HepG2 (cell line): ENCODE data around the gene TADA2B. TPM values are rescaled to one million over a fixed set of nuclear protein-coding genes. Genes with fewer than 3 reads are reported as not detected.

ENCODE experiments used
- ASH2L ChIP-seq: fragments of 300-600, 200-600 bp; sonication (generic); IDR thresholded peaks from 2 replicates; pipeline ENCODE4 v1.7.0; 2017; ENCODE audit warnings: low read depth, mild to moderate bottlenecking, moderate library complexity, mixed read lengths, low read length; ENCODE audit not compliant: insufficient read length
- EHMT2 ChIP-seq: fragments of 200-600 bp; sonication (generic); IDR thresholded peaks from 2 replicates; pipeline ENCODE4 v1.7.0; 2017; ENCODE audit warnings: antibody characterized with exemption, low read depth, low read length, borderline replicate concordance
- FOXJ3 ChIP-seq: sonication (generic); formaldehyde crosslinking; IDR thresholded peaks from 2 replicates; pipeline ENCODE4 v1.4.0; 2020; ENCODE audit warnings: missing genetic modification reagents, mild to moderate bottlenecking, borderline replicate concordance
- FOXP1 ChIP-seq, 2 experiments: fragments of 450-650 bp in 1 of 2; IDR thresholded peaks; 2 replicates each; pipeline ENCODE4 v1.6.1; 2017 to 2018; ENCODE audit warnings: antibody characterized with exemption in 1 of 2
- HHEX ChIP-seq: IDR thresholded peaks from 2 replicates; pipeline ENCODE4 v1.6.1; 2016; ENCODE audit warnings: control low read depth
- NFE2L2 ChIP-seq: fragments of 150-350 bp; IDR thresholded peaks from 2 replicates; pipeline ENCODE4 v1.6.1; 2014; ENCODE audit warnings: low read length
- PHF8 ChIP-seq: sonication (generic); formaldehyde crosslinking; IDR thresholded peaks from 2 replicates; pipeline ENCODE4 v1.5.0; 2020; ENCODE audit warnings: missing genetic modification reagents
- REXO4 ChIP-seq: sonication (generic); formaldehyde crosslinking; IDR thresholded peaks from 2 replicates; pipeline ENCODE4 v1.8.0; 2022; ENCODE audit warnings: missing genetic modification reagents, mild to moderate bottlenecking, borderline replicate concordance
- TARDBP ChIP-seq: sonication (generic); formaldehyde crosslinking; IDR thresholded peaks from 2 replicates; pipeline ENCODE4 v1.8.0; 2022; ENCODE audit warnings: mild to moderate bottlenecking, missing genetic modification reagents
- TCF7L2 ChIP-seq: IDR thresholded peaks from 2 replicates; pipeline ENCODE4 v1.6.1; 2011; ENCODE audit warnings: mild to moderate bottlenecking, low read depth, low read length, moderate library complexity
- TEAD3 ChIP-seq: optimal IDR thresholded peaks from 2 replicates; pipeline ENCODE3; 2016; ENCODE audit warnings: borderline replicate concordance
- THAP11 ChIP-seq: IDR thresholded peaks from 2 replicates; pipeline ENCODE4 v1.6.1; 2016; ENCODE audit warnings: missing biosample characterization, missing genetic modification reagents
- ZNF10 ChIP-seq: sonication (generic); formaldehyde crosslinking; IDR thresholded peaks from 2 replicates; pipeline ENCODE4 v1.4.0; 2020; ENCODE audit warnings: mild to moderate bottlenecking, low read depth, missing genetic modification reagents, borderline replicate concordance
- ZNF343 ChIP-seq: sonication (generic); formaldehyde crosslinking; IDR thresholded peaks from 2 replicates; pipeline ENCODE4 v1.4.0; 2020; ENCODE audit warnings: mild to moderate bottlenecking, missing genetic modification reagents
- ZNF557 ChIP-seq: sonication (generic); formaldehyde crosslinking; IDR thresholded peaks from 2 replicates; pipeline ENCODE4 v1.4.0; 2020; ENCODE audit warnings: missing genetic modification reagents
- ZNF703 ChIP-seq: sonication (generic); formaldehyde crosslinking; IDR thresholded peaks from 2 replicates; pipeline ENCODE4 v1.5.1; 2020; ENCODE audit warnings: missing genetic modification reagents, mild to moderate bottlenecking, moderate library complexity, borderline replicate concordance
- polyA plus RNA-seq, 8 experiments: library from polyadenylated mRNA; depleted of rRNA in 3 of 8; stranded (reverse) in 7 of 8; unstranded in 1 of 8; fragments of >200 nt; fragmentation: Illumina TruSeq in 4 of 8; extraction: Trizol in 4 of 8; gene quantifications; 2 replicates each; pipeline versions ENCODE4 v1.2.1 to v1.2.3, GENCODE V29; 2011 to 2016; ENCODE audit warnings: low read depth in 4 of 8, missing spikeins in 1 of 8, mixed read lengths in 1 of 8; ENCODE audit not compliant: insufficient read depth in 1 of 8
- total RNA-seq, 5 experiments: library from RNA; depleted of rRNA; stranded (reverse); fragments of >200 nt; fragmentation: Illumina TruSeq; extraction: Trizol; gene quantifications; 2 replicates each; pipeline ENCODE4 v1.2.3, GENCODE V29; 2016; ENCODE audit warnings: low read depth in 1 of 5
- TF ChIP-seq, protein P1 (sequence below): sonication (generic); formaldehyde crosslinking; IDR thresholded peaks from 2 replicates; pipeline ENCODE4 v1.8.0; 2022; ENCODE audit warnings: missing genetic modification reagents, low read depth, mild to moderate bottlenecking, borderline replicate concordance
- TF ChIP-seq, protein P2 (sequence below): sonication (generic); formaldehyde crosslinking; IDR thresholded peaks from 2 replicates; pipeline ENCODE4 v1.9.0; 2021; ENCODE audit warnings: missing genetic modification reagents, borderline replicate concordance
- TF ChIP-seq, protein P3 (sequence below): sonication (generic); formaldehyde crosslinking; IDR thresholded peaks from 2 replicates; pipeline ENCODE4 v1.5.0; 2020; ENCODE audit warnings: mild to moderate bottlenecking, missing genetic modification reagents, moderate library complexity
- TF ChIP-seq, protein P4 (sequence below): sonication (generic); formaldehyde crosslinking; IDR thresholded peaks from 2 replicates; pipeline ENCODE4 v1.5.0; 2020; ENCODE audit warnings: missing genetic modification reagents
- TF ChIP-seq, protein P5 (sequence below): sonication (generic); formaldehyde crosslinking; IDR thresholded peaks from 2 replicates; pipeline ENCODE4 v1.4.0; 2020; ENCODE audit warnings: mild to moderate bottlenecking, missing genetic modification reagents
- TF ChIP-seq, protein P6 (sequence below): sonication (generic); formaldehyde crosslinking; IDR thresholded peaks from 2 replicates; pipeline ENCODE4 v1.8.0; 2022; ENCODE audit warnings: low read depth, missing genetic modification reagents
- TF ChIP-seq, protein P7 (sequence below): sonication (generic); formaldehyde crosslinking; IDR thresholded peaks from 2 replicates; pipeline ENCODE4 v1.4.0; 2020; ENCODE audit warnings: missing genetic modification reagents

The TADA2B gene
- total and polyA plus RNA-seq, 2 of the 13 experiments (the other 11 are each of a cell fraction or from before 2014, with no cell fraction given), result 4.6 to 8.9 TPM

DNA sequence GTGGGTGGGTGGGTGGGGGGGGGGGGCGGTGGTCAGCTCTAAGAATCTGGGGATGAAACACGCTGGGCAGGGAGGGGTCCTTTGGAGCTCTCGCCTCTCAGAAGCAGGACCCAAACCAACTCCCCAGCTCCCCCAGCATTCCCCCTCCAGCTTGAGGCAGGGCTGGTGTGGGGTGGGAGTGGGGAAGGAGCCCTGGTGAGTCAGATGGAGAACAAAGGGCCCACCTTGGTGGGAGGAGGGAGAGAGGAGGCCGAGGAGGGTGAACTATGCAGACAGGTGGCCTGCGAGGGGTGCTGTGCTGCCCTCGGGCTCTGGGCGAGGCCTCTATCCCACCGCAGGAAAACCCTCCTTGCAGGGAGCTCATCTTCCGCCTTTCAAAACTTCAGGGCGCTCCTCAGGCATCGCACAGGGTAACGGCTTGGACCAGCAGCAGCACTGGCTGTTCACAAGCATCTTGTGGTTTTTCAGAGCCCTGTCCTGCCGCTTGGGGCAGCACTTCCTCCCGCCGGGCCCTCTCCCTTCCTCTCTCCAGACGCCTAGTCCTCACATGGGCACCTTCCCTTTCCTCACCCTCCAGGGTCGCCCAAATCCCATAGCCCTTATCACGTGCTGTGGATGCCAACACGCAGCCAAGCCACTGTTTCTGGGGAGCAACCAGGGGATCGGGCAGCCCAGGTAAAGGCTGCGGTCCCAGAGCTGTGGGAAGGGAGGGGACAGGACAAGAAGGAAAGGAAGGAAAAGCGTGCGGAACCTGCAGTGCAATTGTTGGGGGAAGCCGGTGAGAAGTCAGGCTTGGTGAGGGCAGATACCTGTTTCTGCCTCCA, 58.7 kb downstream of the TADA2B start (continued):
- no peak for TF ChIP-seq ZNF703
- TF ChIP-seq, protein P1, sequence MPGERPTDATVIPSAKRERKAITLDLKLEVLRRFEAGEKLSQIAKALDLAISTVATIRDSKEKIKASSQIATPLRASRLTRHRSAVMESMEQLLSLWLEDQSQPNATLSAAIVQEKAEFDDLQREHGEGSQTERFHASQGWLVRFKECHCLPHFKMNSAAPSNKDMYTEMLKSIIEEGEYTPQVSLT, result no peak
- no peak for TF ChIP-seq TCF7L2
- TF ChIP-seq FOXP1 (IDR thresholded peaks at IDR 0.05), result no peak
- no peak for TF ChIP-seq FOXP1 (CRISPR knock-in tag; IDR thresholded peaks at IDR 0.05)
- no peak for TF ChIP-seq NFE2L2
- peak; percentile 39; the same call in 1 of the 2 replicates for TF ChIP-seq TARDBP
- no peak for TF ChIP-seq HHEX (CRISPR knock-in tag)
- TF ChIP-seq, protein P2, sequence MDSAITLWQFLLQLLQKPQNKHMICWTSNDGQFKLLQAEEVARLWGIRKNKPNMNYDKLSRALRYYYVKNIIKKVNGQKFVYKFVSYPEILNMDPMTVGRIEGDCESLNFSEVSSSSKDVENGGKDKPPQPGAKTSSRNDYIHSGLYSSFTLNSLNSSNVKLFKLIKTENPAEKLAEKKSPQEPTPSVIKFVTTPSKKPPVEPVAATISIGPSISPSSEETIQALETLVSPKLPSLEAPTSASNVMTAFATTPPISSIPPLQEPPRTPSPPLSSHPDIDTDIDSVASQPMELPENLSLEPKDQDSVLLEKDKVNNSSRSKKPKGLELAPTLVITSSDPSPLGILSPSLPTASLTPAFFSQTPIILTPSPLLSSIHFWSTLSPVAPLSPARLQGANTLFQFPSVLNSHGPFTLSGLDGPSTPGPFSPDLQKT, result no peak
- TF ChIP-seq ZNF10 (CRISPR knock-in tag), result no peak
- TF ChIP-seq, protein P3, sequence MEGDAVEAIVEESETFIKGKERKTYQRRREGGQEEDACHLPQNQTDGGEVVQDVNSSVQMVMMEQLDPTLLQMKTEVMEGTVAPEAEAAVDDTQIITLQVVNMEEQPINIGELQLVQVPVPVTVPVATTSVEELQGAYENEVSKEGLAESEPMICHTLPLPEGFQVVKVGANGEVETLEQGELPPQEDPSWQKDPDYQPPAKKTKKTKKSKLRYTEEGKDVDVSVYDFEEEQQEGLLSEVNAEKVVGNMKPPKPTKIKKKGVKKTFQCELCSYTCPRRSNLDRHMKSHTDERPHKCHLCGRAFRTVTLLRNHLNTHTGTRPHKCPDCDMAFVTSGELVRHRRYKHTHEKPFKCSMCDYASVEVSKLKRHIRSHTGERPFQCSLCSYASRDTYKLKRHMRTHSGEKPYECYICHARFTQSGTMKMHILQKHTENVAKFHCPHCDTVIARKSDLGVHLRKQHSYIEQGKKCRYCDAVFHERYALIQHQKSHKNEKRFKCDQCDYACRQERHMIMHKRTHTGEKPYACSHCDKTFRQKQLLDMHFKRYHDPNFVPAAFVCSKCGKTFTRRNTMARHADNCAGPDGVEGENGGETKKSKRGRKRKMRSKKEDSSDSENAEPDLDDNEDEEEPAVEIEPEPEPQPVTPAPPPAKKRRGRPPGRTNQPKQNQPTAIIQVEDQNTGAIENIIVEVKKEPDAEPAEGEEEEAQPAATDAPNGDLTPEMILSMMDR, result peak; percentile 91
- no peak for TF ChIP-seq ASH2L
- no peak for TF ChIP-seq TEAD3 (CRISPR knock-in tag)
- peak; percentile 34; the same call in 1 of the 2 replicates for TF ChIP-seq PHF8 (CRISPR knock-in tag)
- TF ChIP-seq, protein P4, sequence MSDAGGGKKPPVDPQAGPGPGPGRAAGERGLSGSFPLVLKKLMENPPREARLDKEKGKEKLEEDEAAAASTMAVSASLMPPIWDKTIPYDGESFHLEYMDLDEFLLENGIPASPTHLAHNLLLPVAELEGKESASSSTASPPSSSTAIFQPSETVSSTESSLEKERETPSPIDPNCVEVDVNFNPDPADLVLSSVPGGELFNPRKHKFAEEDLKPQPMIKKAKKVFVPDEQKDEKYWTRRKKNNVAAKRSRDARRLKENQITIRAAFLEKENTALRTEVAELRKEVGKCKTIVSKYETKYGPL (CRISPR knock-in tag), result no peak
- TF ChIP-seq, protein P5, sequence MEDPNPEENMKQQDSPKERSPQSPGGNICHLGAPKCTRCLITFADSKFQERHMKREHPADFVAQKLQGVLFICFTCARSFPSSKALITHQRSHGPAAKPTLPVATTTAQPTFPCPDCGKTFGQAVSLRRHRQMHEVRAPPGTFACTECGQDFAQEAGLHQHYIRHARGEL (CRISPR knock-in tag), result no peak
- TF ChIP-seq, protein P6, sequence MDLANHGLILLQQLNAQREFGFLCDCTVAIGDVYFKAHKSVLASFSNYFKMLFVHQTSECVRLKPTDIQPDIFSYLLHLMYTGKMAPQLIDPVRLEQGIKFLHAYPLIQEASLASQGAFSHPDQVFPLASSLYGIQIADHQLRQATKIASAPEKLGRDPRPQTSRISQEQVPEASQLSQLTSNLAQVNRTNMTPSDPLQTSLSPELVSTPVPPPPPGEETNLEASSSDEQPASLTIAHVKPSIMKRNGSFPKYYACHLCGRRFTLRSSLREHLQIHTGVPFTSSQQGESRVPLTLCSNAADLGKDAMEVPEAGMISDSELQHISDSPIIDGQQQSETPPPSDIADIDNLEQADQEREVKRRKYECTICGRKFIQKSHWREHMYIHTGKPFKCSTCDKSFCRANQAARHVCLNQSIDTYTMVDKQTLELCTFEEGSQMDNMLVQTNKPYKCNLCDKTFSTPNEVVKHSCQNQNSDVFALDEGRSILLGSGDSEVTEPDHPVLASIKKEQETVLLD (CRISPR knock-in tag), result no peak
- TF ChIP-seq THAP11 (CRISPR knock-in tag), result no peak; the same call in 1 of the 2 replicates
- no peak for TF ChIP-seq ZNF557 (CRISPR knock-in tag)
- no peak for TF ChIP-seq FOXJ3
- TF ChIP-seq, protein P7, sequence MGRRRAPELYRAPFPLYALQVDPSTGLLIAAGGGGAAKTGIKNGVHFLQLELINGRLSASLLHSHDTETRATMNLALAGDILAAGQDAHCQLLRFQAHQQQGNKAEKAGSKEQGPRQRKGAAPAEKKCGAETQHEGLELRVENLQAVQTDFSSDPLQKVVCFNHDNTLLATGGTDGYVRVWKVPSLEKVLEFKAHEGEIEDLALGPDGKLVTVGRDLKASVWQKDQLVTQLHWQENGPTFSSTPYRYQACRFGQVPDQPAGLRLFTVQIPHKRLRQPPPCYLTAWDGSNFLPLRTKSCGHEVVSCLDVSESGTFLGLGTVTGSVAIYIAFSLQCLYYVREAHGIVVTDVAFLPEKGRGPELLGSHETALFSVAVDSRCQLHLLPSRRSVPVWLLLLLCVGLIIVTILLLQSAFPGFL (CRISPR knock-in tag), result no peak
- 0 out of 2 replicates have a peak, but pooled peaks have one; percentile 35 for TF ChIP-seq ZNF343 (CRISPR knock-in tag)
- TF ChIP-seq REXO4, result no peak
- TF ChIP-seq EHMT2, result no peak
